Prostate gland (tissue), 2 donors: Measurements from ENCODE around the gene CCDC68.

Experiments
- CTCF ChIP-seq, 4 experiments: fragments of 200-600 bp in 2 of 4; fragments of 450-650 bp in 2 of 4; sonication (generic) in 2 of 4; IDR thresholded peaks; 1 replicate in 3 of 4; 2 replicates in 1 of 4; pipeline ENCODE4 v1.5.1; 2016 to 2019; ENCODE audit warnings: antibody characterized with exemption in 4 of 4, mild to moderate bottlenecking in 2 of 4, moderate library complexity in 2 of 4
- POLR2A ChIP-seq: fragments of 450-650 bp; IDR thresholded peaks from one replicate; pipeline ENCODE4 v1.6.1; 2016; ENCODE audit warnings: antibody characterized with exemption, mild to moderate bottlenecking
- POLR2AphosphoS5 ChIP-seq: sonication (generic); formaldehyde crosslinking; IDR thresholded peaks from one replicate; pipeline ENCODE4 v1.6.1; 2017; ENCODE audit warnings: antibody characterized with exemption

DNA sequence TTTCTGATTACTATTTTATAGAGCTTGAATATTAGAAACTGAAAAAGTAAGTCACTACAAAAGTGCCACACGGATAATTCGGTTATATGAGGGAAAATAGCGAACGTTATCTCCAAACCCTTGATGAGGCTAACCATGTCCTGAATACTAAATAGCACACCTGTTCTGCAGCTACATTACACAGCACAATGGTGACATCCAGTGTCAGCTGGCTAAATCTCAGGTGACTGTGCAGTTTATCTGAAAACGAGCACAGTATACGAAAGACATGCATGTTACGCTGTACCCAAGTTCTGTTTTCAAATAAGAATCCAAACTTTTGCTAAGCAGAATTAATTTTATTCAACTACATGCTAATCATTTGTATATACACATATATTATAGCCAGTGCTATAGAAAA, 9.0 kb downstream of the CCDC68 start:
- TF ChIP-seq POLR2A (no peak), POLR2AphosphoS5 (peak; percentile 10), CTCF (IDR thresholded peaks at IDR 0.05) (peak in 2 of 4 experiments; percentile 35 to 53)
